ENCODE data around the gene ETF1. TPM values are rescaled to one million over a fixed set of nuclear protein-coding genes. Genes with fewer than 3 reads are reported as not detected.

Gene ETF1
- total RNA-seq, 8 experiments from 2014 or later: 44.1 to 126 (median 76.9) TPM

DNA sequence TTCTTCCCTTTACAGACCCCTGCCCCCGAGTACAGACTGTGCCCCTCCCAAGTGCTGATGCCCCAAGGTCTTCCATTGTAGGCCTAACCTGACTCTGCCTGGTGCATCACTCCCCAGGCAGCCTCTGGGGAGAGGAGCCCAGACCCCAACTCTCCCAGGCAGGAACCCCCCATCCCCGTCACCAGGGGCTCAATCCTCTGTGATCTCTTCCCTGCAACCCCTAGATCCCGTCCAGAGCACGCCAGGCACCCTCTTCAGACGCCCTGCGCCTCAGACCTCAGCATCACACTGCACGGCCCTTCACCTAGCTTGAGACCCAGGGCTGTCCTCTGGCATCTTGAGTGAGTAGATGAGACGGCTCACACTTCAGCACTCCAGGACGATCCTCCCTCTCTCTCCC is 84.2 kb downstream of the ETF1 start:
- in situ Hi-C loops (cut with MboI; ENCODE audit: low pct_unique_long_range_greater_than_20kb in 2 of 9, low sequenced_read_pairs in 9 of 9, unreplicated experiment in 9 of 9): loop anchor here in 1 of 9 experiments (10.0 kb wide), 1 partner anchor 96 kb away; no protein-coding TSS in a partner anchor

DNA sequence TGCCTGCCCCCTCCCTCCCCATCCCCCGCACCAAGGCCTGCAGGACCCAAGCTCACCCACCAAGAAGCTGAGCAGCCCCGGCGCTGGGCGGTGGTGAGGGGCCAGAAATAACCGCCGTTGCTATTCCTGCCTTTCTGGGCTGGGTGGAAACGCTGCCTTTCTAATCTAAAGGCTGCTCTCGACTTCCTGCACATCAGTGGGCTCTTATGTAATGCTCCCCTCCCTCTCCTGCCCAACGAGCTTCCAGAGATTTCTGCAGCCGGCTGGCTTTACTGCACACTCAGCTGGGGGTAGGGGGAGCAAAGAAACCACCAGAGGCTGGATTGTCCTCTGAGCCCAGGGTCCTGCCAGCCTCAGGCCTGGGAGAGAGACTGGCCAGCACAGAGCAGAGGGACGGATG is 84.7 kb downstream of the ETF1 start:
- 20 to 40% methylated on average over 1 of the region's 11 CpGs; no CpG with 5 or more reads in 8 of the 10 experiments for WGBS, 10 experiments
- ATAC-seq (replicated peaks in 6 of 8): peak in 5 of 8 experiments; percentile 45 to 54 (median 51)
- H3K4me3 ChIP-seq: no peak overlapping the region
- H3K4me1 ChIP-seq (replicated peaks in 1 of 2): peaks cover 23 to 30% of the 10 kb centered on the region in 2 donors
- in situ Hi-C loops (cut with MboI; ENCODE audit: low pct_unique_long_range_greater_than_20kb in 2 of 9, low sequenced_read_pairs in 9 of 9, unreplicated experiment in 9 of 9): loop anchor here in 1 of 9 experiments (10.0 kb wide), 1 partner anchor 96 kb away; no protein-coding TSS in a partner anchor
- no peak overlapping the region for H3K27ac ChIP-seq

More for the DNA sequence above, 84.2 kb downstream of the ETF1 start:
- Histone ChIP-seq H3K4me3 (no peak overlapping the region), H3K4me1 (replicated peaks in 1 of 2) (peaks cover 25 to 32% of the 10 kb centered on the region in 2 donors), H3K27ac (no peak overlapping the region)
- ATAC-seq (replicated peaks in 6 of 8): no peak
- WGBS, 10 experiments: 97 to 100% methylated on average over 1 to 5 of the region's 9 CpGs; no CpG with 5 or more reads in 8 of the 10 experiments

DNA sequence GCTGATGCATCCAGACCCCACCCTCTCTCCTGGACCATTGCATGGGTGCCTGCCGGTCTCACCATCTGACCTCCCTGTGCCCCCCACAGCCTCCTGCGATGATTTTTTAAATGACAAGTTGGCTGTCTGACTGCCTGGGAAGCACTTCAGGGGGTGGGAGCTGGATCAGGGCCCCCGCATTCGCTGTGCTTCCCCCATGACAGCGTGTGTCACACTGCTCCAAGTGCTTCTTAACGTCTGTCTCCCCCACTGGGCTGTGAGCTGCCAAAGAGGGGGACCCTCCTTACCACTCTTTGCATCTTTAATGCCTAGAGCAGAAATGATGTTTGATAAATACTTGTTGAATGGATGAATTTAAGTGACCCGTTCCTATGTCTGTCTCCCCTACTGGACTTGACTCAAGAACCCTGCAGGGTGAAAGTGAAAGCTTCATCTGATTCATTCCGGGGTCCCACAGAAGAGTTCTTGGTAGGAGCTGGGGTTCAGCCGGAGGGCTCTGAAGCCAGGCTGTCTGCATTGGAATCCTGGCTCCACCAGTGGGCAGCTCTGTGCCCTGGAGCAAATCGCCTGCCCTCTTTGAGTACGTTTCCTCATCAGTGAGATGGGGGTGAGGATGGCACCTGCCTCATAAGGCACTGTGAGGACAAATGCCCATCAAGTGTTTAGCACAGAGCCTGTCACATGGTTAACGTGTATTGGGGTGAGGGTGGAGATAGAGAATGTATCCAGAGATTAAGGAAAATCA is 85.3 kb downstream of the ETF1 start:
- Histone ChIP-seq H3K27ac (no peak overlapping the region), H3K4me1 (replicated peaks in 1 of 2) (peaks cover 21 to 27% of the 10 kb centered on the region in 2 donors), H3K4me3 (no peak overlapping the region)
- ATAC-seq (replicated peaks in 6 of 8): no peak
- in situ Hi-C loops (cut with MboI; ENCODE audit: low pct_unique_long_range_greater_than_20kb in 2 of 9, low sequenced_read_pairs in 9 of 9, unreplicated experiment in 9 of 9): loop anchor here in 1 of 9 experiments (10.0 kb wide), 1 partner anchor 97 kb away; no protein-coding TSS in a partner anchor
- 63 to 100% (median 80%) methylated on average over 2 to 10 of the region's 12 CpGs; no CpG with 5 or more reads in 4 of the 10 experiments for WGBS, 10 experiments

Other genes with a start within 250 kb of the ETF1 start
- 10 to 100 TPM in 2 of 8 experiments, 1 to 10 TPM in 3, under 1 TPM in 3; 0.15 to 17.7 (median 1.3) TPM for gene CDC25C, start 211.4 kb downstream of the ETF1 start, total RNA-seq
- 10 to 100 TPM; 23.2 to 47.0 (median 29.5) TPM for gene FAM53C, start 205.0 kb downstream of the ETF1 start, total RNA-seq
- 10 to 100 TPM; 26.3 to 78.4 (median 56.4) TPM for gene KDM3B, start 190.6 kb downstream of the ETF1 start, total RNA-seq
- 100 to 1,000 TPM in 1 of 8 experiments, 10 to 100 TPM in 4, 1 to 10 TPM in 3; 1.2 to 116 (median 61.3) TPM for gene REEP2, start 104.2 kb downstream of the ETF1 start, total RNA-seq
- gene EGR1, start 77.8 kb downstream of the ETF1 start, total RNA-seq: 10 to 100 TPM in 3 of 8 experiments, 1 to 10 TPM in 5; 2.7 to 65.5 (median 4.9) TPM
- gene HSPA9, start 32.2 kb upstream of the ETF1 start, total RNA-seq: 100 to 1,000 TPM; 195 to 371 (median 307) TPM
- gene CTNNA1, start 210.2 kb upstream of the ETF1 start, total RNA-seq: 100 to 1,000 TPM; 176 to 339 (median 205) TPM